SU-DHL-6 (cell line): ENCODE results near the gene PGF.

Source experiments
- H2AFZ ChIP-seq: fragments of 200-600 bp; sonication (generic); 2 replicates; pipeline ENCODE4 v1.6.1; 2014; ENCODE audit warnings: low read depth, mild to moderate bottlenecking, moderate library complexity, mixed read lengths, antibody characterized with exemption, low read length; ENCODE audit not compliant: severe bottlenecking
- H3F3A ChIP-seq: fragments of 200-600 bp; shearing (Covaris generic); 2 replicates; pipeline ENCODE4 v1.6.0; 2016; ENCODE audit warnings: antibody characterized with exemption, mild to moderate bottlenecking; ENCODE audit not compliant: insufficient read depth
- H3K27ac ChIP-seq: fragments of 200-600 bp; sonication (generic); 2 replicates; pipeline ENCODE4 v1.5.1; 2016; ENCODE audit warnings: low read depth, mild to moderate bottlenecking, low read length, moderate library complexity, mixed read lengths
- H3K27me3 ChIP-seq: fragments of 200-600 bp; sonication (generic), shearing (Covaris generic); 2 replicates; pipeline ENCODE4 v1.6.0; 2014; ENCODE audit warnings: mild to moderate bottlenecking, low read length
- H3K36me3 ChIP-seq: fragments of 200-600 bp; sonication (generic); 2 replicates; pipeline ENCODE4 v1.6.1; 2014; ENCODE audit warnings: mild to moderate bottlenecking, low read length, mixed read lengths
- H3K4me2 ChIP-seq: fragments of 300-600, 200-600 bp; shearing (Covaris generic), sonication (generic); 2 replicates; pipeline ENCODE4 v1.6.0; 2014; ENCODE audit warnings: low read length, low read depth, mild to moderate bottlenecking; ENCODE audit not compliant: poor library complexity, severe bottlenecking
- H3K4me3 ChIP-seq: fragments of 200-600 bp; sonication (generic); 2 replicates; pipeline ENCODE4 v1.5.1; 2014; ENCODE audit warnings: antibody characterized with exemption, low read length, mild to moderate bottlenecking, mixed read lengths; ENCODE audit not compliant: insufficient read depth, poor library complexity, severe bottlenecking
- H3K79me2 ChIP-seq: fragments of 200-600 bp; sonication (generic); 2 replicates; pipeline ENCODE4 v1.6.1; 2014; ENCODE audit warnings: mild to moderate bottlenecking, low read length, moderate library complexity; ENCODE audit not compliant: insufficient read depth
- H3K9ac ChIP-seq: fragments of 200-600 bp; sonication (generic); 2 replicates; pipeline ENCODE4 v1.7.0; 2014; ENCODE audit warnings: mild to moderate bottlenecking, low read length
- H3K9me2 ChIP-seq: fragments of 200-600 bp; sonication (generic); replicated peaks from 2 replicates; pipeline ENCODE4 v1.6.1; 2014; ENCODE audit warnings: low read length; ENCODE audit not compliant: insufficient read depth
- H3K9me3 ChIP-seq: fragments of 200-600 bp; sonication (generic); 2 replicates; pipeline ENCODE4 v1.6.1; 2014; ENCODE audit warnings: low read length, mixed read lengths; ENCODE audit not compliant: insufficient read depth
- H4K20me1 ChIP-seq: fragments of 200-600 bp; sonication (generic); 2 replicates; pipeline ENCODE4 v1.6.1; 2014; ENCODE audit warnings: low read depth, mild to moderate bottlenecking, antibody characterized with exemption, low read length, moderate library complexity, mixed read lengths
- EZH2phosphoT487 ChIP-seq: fragments of 200-600 bp; sonication (generic), shearing (Covaris generic); conservative IDR thresholded peaks from 2 replicates; pipeline ENCODE4 v1.6.1; 2018; ENCODE audit warnings: mild to moderate bottlenecking, antibody characterized with exemption, low read length, moderate library complexity, mixed read lengths
- TF ChIP-seq, protein P1 (sequence below): fragments of 200-600 bp; sonication (generic); IDR thresholded peaks from one replicate; pipeline ENCODE4 v1.5.1; 2017; ENCODE audit warnings: antibody characterized with exemption, mild to moderate bottlenecking, low read length, moderate library complexity; ENCODE audit not compliant: insufficient read depth, poor library complexity, severe bottlenecking

PGF gene

DNA sequence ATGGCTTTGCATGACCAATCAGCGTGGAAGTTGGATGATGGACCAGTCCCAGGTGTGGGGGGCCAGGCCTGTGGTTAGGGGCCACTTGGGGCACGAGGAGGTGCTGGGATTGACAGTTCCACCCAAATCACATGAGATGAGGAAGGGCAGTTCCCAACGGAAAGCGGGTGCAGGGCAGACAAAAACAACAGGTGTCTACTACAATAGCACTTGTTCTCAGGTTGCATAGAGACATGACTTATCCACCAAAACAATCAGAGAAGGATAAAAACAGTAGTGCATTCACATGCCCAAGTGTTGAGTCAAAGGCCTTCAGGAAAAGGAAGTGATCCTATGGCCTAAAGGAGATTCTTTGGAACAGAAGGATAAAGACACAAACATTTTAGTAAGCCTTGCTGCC, 32.7 kb upstream of the PGF start:
- no peaks in the 10 kb centered on the region for H3F3A ChIP-seq
- no peaks in the 10 kb centered on the region for H3K9me3 ChIP-seq
- H3K4me2 ChIP-seq = no peak overlapping the region
- H3K36me3 ChIP-seq = no peaks in the 10 kb centered on the region
- TF ChIP-seq, protein P1, sequence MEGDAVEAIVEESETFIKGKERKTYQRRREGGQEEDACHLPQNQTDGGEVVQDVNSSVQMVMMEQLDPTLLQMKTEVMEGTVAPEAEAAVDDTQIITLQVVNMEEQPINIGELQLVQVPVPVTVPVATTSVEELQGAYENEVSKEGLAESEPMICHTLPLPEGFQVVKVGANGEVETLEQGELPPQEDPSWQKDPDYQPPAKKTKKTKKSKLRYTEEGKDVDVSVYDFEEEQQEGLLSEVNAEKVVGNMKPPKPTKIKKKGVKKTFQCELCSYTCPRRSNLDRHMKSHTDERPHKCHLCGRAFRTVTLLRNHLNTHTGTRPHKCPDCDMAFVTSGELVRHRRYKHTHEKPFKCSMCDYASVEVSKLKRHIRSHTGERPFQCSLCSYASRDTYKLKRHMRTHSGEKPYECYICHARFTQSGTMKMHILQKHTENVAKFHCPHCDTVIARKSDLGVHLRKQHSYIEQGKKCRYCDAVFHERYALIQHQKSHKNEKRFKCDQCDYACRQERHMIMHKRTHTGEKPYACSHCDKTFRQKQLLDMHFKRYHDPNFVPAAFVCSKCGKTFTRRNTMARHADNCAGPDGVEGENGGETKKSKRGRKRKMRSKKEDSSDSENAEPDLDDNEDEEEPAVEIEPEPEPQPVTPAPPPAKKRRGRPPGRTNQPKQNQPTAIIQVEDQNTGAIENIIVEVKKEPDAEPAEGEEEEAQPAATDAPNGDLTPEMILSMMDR = no peak
- no peak for TF ChIP-seq EZH2phosphoT487
- H3K27ac ChIP-seq = no peak overlapping the region
- H3K27me3 ChIP-seq = no peaks in the 10 kb centered on the region
- no peak overlapping the region for H3K4me3 ChIP-seq
- no peaks in the 10 kb centered on the region for H3K9me2 ChIP-seq
- H2AFZ ChIP-seq = no peak overlapping the region
- no peaks in the 10 kb centered on the region for H3K79me2 ChIP-seq
- no peak overlapping the region for H3K9ac ChIP-seq
- no peaks in the 10 kb centered on the region for H4K20me1 ChIP-seq

DNA sequence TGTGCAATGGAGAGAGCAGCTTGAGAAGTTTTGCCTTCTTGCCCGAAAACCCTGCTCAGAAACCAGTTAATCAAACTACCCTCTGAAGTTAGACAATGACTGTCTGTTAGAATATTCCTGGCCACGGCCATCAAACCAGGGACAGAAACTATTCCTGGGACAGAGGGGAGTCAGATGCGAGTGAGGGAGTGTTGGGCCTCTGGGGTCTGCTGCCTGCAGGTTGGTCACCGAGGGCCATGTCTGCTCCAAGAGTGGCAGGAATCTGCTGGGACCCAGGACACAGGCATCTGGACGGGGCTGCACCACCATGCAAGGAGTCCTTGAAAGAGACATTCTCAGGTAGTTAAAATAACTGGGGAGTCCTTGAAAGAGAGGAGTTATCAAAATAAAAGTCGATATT, 30.4 kb upstream of the PGF start:
- Histone ChIP-seq H3K27ac (no peak overlapping the region), H3K9me3 (no peaks in the 10 kb centered on the region), H3K36me3 (no peaks in the 10 kb centered on the region), H3K79me2 (no peaks in the 10 kb centered on the region), H3K4me2 (no peak overlapping the region), H3K27me3 (no peaks in the 10 kb centered on the region), H3K9ac (no peak overlapping the region), H2AFZ (no peak overlapping the region), H4K20me1 (no peaks in the 10 kb centered on the region), H3K9me2 (no peaks in the 10 kb centered on the region), H3K4me3 (no peak overlapping the region), H3F3A (no peaks in the 10 kb centered on the region)
- TF ChIP-seq, protein P1 = no peak
- no peak for TF ChIP-seq EZH2phosphoT487

- Histone ChIP-seq H3K9me2 (no peaks in the 10 kb centered on the region), H3K27me3 (no peaks in the 10 kb centered on the region), H3K27ac (no peak overlapping the region), H3K79me2 (no peaks in the 10 kb centered on the region), H4K20me1 (no peaks in the 10 kb centered on the region), H3K9me3 (no peaks in the 10 kb centered on the region), H3K4me2 (no peak overlapping the region), H3K36me3 (no peaks in the 10 kb centered on the region), H3K4me3 (no peak overlapping the region), H3K9ac (no peak overlapping the region), H2AFZ (no peak overlapping the region), H3F3A (no peaks in the 10 kb centered on the region)
- TF ChIP-seq, protein P1 = no peak
- TF ChIP-seq EZH2phosphoT487 = no peak
Measured at GRCh38 chr14:74985028-74985310, 29.6 kb upstream of the PGF start.
